GM23338 (cell line): ENCODE measurements around the gene CSTPP1.
"Not testable (repeated sequence)": the region's sequence is repeated elsewhere in the genome, so short reads cannot be mapped to it uniquely, and the experiment has no call there.

ENCODE experiments used
- CREB1 ChIP-seq: fragments of 250-450 bp; sonication (Bioruptor Pico); IDR thresholded peaks from 2 replicates; pipeline ENCODE4 v1.5.0; 2020; ENCODE audit warnings: low read depth, mild to moderate bottlenecking, moderate library complexity
- CTCF ChIP-seq, 2 experiments: fragments of 200-600 bp in 1 of 2; sonication (generic) in 1 of 2; conservative IDR thresholded peaks; 2 replicates each; pipeline versions ENCODE4 v1.5.1 to v1.6.1; 2016 to 2017; ENCODE audit warnings: antibody characterized with exemption in 2 of 2, low read depth in 2 of 2, mild to moderate bottlenecking in 2 of 2, moderate library complexity in 1 of 2
- ETS1 ChIP-seq: IDR thresholded peaks from 2 replicates; pipeline ENCODE4 v1.6.1; 2016; ENCODE audit warnings: antibody characterized with exemption
- EZH2 ChIP-seq: fragments of 200-600 bp; sonication (generic); IDR thresholded peaks from one replicate; pipeline ENCODE4 v1.8.0; 2017; ENCODE audit warnings: antibody characterized with exemption, mild to moderate bottlenecking, low read depth; ENCODE audit not compliant: unreplicated experiment
- EZH2phosphoT487 ChIP-seq: fragments of 200-600 bp; sonication (generic); IDR thresholded peaks from one replicate; pipeline ENCODE4 v1.8.1; 2018; ENCODE audit warnings: antibody characterized with exemption; ENCODE audit not compliant: unreplicated experiment
- JUNB ChIP-seq: IDR thresholded peaks from one replicate; pipeline ENCODE4 v1.6.1; 2016; ENCODE audit warnings: antibody characterized with exemption; ENCODE audit not compliant: unreplicated experiment
- NANOG ChIP-seq: IDR thresholded peaks from 2 replicates; pipeline ENCODE4 v1.6.1; 2016; ENCODE audit warnings: antibody characterized with exemption, borderline replicate concordance
- POLR2AphosphoS5 ChIP-seq: IDR thresholded peaks from 2 replicates; pipeline ENCODE4 v1.6.1; 2016; ENCODE audit warnings: antibody characterized with exemption, low read depth
- REST ChIP-seq: IDR thresholded peaks from one replicate; pipeline ENCODE4 v1.6.1; 2018; ENCODE audit warnings: antibody characterized with exemption; ENCODE audit not compliant: unreplicated experiment
- STAT1 ChIP-seq: IDR thresholded peaks from one replicate; pipeline ENCODE4 v1.6.1; 2016; ENCODE audit warnings: antibody characterized with exemption; ENCODE audit not compliant: unreplicated experiment
- ZNF114 ChIP-seq: fragments of 250-450 bp; sonication (Bioruptor Pico); IDR thresholded peaks from 2 replicates; pipeline ENCODE4 v1.5.0; 2020; ENCODE audit warnings: mild to moderate bottlenecking, moderate library complexity
- ZNF331 ChIP-seq: fragments of 250-450 bp; sonication (Bioruptor Pico); IDR thresholded peaks from 2 replicates; pipeline ENCODE4 v1.5.0; 2020; ENCODE audit warnings: low read depth, mild to moderate bottlenecking, moderate library complexity
- ZNF462 ChIP-seq: fragments of 250-450 bp; sonication (Bioruptor Pico); IDR thresholded peaks from 2 replicates; pipeline ENCODE4 v1.5.0; 2020; ENCODE audit warnings: mild to moderate bottlenecking, moderate library complexity

- TF ChIP-seq CTCF (conservative IDR thresholded peaks at IDR 0.05; ENCODE audit: low read depth in 2 of 2); POLR2AphosphoS5; EZH2phosphoT487; ZNF331; EZH2; JUNB; REST; ETS1; ZNF114 (CRISPR knock-in tag); CREB1 (CRISPR knock-in tag); STAT1; NANOG; ZNF462: not testable (repeated sequence)
These were observed 176.4 kb downstream of the CSTPP1 start for GRCh38 chr11:47112941-47113340.
